NCI-H1092 (cell line): Measurements from ENCODE around the gene DVL2.
A peak's percentile ranks its signal among the peaks of the same experiment; 100 is the strongest.

Source experiments
- DNase-seq: peaks from one replicate; lab custom pipeline; 2025; lab: John Stamatoyannopoulos, UW

DVL2 gene

DNA sequence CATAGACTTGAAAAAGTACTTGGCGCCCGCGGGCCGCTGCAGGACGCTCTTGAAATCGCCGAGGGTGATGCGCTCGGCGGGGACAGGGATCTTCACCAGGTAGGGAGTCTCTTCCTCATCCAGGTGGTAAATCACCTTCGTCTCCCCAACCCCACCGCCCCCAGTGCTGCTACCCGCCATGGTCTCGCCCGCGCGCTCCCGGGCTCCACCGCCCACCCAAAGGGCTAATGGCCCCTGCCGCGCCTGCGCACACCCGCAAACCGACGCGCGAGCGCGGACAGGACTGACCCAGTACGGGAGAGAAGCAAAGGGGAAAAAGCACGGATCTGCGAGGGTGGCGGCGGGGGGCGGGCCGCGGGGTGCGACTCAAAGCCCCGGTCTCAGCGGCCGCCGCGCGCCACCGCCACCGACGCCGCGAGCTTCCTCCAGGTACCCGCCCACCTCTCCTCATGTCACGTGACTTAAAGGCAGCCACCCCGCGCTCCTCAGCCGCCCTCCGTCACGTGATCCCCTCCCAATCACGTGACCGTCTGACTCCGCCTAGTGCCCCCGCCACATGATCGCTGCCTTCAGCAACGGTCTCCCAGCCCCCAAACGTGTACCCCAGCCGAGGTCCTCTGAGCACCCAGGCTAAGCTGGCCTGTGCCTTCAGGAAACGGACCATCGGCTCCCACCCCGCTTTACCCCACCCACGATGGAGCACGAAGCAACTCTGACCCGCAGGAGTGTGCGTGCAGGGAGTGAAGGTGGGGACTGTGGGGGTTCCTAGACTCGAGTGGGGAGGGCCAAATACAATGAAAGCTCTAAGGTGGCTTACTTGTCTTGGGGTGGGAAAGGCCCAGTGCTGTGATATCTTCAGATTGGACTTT lies at the start of gene DVL2:
DVL2 (minus strand) TSS at position 435 of the 869 bp plus-strand sequence; CDS start at position 180, 255 bp downstream.
- peak; percentile 78 for DNase-seq

DNA sequence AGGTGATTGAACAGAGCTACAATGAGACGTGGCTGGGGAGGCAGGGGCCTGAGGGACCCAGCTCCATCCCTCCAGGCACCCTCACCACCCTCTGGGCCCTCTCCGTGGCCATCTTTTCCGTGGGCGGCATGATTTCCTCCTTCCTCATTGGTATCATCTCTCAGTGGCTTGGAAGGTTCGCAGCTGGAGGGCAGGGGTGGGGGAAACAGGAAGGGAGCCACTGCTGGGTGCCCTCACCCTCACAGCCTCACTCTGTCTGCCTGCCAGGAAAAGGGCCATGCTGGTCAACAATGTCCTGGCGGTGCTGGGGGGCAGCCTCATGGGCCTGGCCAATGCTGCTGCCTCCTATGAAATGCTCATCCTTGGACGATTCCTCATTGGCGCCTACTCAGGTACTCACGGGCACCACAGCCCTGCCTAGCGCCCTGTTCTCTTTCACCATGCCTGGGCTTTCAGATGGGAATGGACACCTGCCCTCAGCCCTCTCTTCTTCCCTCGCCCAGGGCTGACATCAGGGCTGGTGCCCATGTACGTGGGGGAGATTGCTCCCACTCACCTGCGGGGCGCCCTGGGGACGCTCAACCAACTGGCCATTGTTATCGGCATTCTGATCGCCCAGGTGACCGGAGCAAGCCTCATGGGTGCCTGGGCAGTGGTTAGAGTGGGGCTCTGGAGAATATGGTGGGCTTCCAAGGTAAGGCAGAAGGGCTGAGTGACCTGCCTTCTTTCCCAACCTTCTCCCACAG lies 49.3 kb upstream of the DVL2 start:
- DNase-seq: no peak

DNA sequence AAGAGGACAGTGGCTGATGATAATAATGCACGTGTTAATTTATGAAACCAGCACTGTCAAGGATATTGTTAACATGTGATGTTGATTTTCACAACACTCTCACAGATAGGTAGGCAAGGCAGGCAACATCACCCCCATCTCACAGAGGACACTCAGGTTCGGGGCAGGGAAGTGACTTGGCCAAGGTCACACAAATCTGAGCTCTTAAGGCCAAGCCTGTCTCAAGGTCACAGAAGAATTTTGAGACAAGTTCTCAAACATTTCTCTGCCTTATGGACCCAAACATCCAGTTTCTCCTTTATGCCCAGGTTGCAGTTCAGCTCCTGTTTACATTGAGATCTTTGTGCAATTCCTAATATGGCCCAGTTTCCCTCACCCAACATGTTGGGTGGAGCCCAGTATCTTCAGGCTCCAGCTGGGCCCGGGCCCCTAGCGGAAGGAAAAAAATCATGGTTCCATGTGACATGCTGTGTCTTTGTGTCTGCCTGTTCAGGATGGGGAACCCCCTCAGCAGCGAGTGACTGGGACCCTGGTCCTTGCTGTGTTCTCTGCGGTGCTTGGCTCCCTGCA lies 48.5 kb upstream of the DVL2 start:
- DNase-seq: no peak

DNA sequence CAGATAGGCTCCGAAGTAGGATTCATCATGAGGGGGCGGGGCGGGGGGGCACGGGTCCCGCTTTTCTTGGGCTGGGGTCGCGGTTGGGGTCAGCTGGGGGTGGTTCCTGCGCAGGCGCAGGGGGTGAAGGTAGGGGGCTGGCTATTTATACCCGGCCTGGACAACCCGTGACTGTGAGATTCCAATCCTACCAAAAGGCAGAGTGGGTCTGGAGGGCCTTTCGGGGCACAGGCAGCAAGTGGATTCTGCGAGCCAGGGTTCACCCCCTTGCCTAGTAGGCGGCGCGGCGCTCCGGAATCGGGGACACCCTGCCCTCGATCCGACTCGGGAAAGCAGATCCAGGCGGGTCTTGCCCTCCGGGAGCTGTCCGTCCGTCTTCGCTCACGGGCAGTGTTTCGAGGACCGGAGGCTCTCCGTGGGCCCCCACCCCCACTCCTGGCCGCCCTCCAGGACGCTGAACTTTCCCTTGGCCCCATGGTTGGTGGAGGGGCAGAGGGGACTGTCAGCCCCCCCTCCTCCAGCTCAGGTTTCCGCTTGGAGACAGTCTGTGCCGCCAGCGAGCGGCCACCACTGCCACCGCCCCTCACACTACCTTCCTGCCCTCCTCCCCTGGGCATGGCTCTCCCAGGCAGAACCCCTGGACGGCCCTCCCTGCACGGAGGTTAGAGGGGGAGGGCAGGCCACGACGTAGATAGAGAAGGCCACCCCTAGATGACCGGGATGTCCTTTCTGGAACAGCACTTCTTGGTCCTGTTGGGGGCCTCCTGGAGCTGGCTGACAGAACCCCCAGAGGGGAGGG lies 47.8 kb upstream of the DVL2 start:
- no peak for DNase-seq

DNA sequence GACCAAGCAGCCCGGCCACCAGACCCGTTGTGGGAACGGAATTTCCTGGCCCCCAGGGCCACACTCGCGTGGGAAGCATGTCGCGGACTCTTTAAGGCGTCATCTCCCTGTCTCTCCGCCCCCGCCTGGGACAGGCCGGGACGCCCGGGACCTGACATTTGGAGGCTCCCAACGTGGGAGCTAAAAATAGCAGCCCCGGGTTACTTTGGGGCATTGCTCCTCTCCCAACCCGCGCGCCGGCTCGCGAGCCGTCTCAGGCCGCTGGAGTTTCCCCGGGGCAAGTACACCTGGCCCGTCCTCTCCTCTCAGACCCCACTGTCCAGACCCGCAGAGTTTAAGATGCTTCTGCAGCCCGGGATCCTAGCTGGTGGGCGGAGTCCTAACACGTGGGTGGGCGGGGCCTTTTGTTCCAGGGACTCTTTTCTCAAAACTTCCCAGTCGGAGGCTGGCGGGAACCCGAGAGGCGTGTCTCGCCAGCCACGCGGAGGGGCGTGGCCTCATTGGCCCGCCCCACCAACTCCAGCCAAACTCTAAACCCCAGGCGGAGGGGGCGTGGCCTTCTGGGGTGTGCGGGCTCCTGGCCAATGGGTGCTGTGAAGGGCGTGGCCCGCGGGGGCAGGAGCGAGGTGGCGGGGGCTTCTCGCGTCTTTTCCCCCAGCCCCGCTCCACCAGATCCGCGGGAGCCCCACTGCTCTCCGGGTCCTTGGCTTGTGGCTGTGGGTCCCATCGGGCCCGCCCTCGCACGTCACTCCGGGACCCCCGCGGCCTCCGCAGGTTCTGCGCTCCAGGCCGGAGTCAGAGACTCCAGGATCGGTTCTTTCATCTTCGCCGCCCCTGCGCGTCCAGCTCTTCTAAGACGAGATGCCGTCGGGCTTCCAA lies 47.0 kb upstream of the DVL2 start, which contains the start of gene SLC2A4:
SLC2A4 (plus strand) TSS at position 645 of the 879 bp plus-strand sequence; CDS start at position 862, 217 bp downstream.
- DNase-seq: no peak

DNA sequence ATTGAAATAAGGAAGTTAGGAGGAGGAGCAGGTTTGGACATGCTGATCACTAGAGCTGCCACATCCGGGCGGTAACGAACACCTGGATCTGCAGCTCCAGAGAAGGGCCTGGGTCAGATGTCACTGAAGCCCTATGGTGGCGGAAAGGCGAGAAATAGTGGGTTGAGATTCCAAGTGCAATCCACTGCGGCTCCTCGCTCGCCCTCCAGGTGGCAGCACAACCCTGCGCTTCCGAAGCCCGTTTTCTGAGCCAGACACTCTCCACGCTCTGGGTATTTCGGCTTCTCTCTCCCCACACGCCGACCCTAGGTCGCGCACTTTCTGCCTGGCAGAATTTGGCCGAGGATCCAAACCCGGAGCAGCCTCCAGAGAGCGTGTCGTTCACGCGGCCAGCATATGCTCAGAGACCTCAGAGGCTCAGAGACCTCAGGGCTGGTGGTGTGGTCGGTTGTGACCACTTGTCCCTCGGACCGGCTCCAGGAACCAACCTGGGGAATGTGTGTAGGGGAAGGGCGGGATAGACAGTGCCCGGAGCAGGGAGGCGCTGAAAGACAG lies 46.3 kb upstream of the DVL2 start:
- peak; percentile 65 for DNase-seq

DNA sequence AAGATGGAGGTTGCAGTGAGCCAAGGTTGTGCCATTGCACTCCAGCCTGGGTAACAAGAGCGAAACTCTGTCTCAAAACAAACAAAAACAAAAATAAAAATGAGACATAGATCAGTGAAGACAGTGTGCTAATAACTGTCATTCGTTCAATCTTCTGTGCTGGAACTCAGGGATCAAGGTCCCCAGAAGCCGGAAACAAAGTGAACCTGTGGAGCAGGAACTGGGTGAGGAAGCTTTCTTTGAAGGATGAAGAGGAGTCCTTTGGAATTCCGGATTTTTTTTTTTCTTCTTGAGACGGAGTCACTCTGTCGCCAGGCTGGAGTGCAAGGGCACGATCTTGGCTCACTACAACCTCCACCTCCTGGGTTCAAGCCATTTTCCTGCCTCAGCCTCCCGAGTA lies 45.1 kb upstream of the DVL2 start:
- DNase-seq: no peak

DNA sequence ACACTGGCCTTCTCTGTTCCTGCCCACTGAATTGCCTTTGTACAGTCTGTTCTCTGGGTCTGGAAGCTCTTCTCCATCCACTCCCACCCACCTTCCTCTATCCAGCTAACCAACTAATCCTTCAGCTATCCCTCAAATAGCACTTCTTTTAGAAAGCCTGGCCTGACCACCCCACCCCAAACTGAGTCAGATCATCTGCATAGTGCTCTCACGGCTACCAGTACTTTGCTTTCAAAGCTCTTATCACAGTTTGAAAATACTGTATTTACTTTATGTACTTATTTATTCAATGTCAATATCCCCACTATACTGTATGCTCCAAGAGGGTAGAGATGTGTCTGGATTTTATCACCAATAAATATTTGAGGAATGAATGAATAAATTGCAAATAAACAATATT lies 32.5 kb upstream of the DVL2 start:
- no peak for DNase-seq

DNA sequence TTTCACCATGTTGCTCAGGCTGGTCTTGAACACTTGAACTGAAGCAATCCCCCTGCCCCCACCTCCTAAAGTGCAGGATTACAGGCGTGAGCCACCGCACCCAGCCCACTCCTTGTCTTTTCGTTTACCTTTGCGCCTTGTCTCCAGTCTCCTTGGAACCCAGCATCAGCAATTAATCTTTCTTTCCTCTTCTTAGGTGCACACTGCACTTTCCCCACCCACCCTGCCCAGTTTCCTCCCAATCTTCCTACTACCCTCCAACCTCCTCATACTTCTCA lies 29.4 kb upstream of the DVL2 start:
- no peak for DNase-seq

DNA sequence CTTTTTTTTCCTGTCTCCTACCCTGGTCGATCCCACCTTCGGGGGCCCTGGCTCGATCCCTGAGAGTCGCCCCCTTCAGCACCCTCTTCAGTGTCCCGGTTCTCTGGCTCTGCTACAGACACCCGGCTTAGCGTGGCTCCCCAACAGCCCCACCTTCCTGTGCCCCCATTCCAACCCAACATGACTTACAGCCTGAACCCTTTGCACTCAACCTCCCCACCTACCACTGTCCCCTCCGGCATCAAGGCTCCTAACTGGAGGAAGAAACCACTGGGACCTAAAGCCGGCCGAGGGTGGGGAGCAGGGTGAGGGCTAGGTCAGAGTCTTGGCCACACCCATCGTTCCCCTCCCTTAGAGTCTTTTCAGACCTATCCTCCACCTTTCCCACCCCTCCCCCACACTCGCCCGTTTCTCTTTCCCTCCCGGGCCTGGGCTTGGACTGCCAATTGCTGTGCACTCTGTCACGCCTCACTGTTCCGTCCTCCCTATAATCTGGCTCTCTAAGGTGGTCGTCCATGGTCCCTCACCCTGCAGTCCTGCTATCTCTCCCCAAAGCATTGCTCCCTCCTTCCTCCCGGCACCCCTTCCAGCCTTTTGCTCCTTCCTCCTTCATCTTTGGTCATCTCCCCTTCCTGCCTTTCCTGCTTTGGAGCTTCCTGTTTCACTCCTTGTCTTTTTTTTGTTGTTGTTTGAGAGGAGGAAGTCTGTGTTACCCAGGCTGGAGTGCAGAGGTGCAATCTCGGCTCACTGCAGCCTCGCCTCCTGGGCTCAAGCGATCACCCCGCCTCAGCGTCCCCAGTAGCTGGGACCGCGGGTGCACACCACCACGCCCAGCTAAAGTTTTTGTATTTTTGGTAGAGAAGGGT lies 28.9 kb upstream of the DVL2 start:
- no peak for DNase-seq

DNA sequence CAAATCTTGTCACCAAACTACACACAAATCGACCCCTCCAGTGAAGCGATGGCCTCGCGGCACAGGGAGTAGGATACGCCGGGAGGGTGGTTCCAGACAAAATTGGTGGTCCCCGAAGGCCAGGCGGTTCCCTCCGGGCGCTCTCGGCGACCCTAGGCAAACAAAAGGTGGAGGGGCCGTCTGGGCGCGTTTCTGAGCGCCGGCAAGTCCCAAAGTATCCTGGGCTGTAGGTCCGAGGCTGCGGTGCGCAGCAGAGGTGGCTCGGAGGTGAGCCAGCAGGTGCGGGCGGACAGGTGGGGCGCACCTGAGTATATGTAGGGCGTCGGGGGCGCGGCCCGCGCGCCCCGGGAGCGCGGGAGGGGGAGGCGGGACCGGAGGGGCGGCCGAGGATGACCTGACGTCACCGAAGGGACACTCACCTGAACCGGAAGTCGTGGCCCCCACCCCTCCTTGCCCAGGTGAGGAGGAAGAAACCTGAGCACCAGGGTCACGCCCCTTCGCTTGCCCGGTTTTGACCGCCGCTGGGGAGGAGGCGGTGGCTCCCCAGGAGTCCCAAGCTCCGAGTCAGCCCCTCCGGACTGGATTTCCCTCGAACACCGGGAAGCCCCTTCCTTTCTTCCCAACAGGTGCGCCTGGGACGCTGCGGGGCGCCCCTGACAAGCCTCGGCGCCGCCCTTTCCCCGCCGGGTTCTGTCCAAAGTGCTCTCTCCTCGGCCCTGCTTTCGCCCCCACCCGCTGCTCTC lies 28.0 kb upstream of the DVL2 start, which contains the start of gene CLDN7:
CLDN7 (minus strand) TSS at position 287 of the 743 bp plus-strand sequence. CDS start 435 bp downstream, outside the sequence.
- no peak for DNase-seq

DNA sequence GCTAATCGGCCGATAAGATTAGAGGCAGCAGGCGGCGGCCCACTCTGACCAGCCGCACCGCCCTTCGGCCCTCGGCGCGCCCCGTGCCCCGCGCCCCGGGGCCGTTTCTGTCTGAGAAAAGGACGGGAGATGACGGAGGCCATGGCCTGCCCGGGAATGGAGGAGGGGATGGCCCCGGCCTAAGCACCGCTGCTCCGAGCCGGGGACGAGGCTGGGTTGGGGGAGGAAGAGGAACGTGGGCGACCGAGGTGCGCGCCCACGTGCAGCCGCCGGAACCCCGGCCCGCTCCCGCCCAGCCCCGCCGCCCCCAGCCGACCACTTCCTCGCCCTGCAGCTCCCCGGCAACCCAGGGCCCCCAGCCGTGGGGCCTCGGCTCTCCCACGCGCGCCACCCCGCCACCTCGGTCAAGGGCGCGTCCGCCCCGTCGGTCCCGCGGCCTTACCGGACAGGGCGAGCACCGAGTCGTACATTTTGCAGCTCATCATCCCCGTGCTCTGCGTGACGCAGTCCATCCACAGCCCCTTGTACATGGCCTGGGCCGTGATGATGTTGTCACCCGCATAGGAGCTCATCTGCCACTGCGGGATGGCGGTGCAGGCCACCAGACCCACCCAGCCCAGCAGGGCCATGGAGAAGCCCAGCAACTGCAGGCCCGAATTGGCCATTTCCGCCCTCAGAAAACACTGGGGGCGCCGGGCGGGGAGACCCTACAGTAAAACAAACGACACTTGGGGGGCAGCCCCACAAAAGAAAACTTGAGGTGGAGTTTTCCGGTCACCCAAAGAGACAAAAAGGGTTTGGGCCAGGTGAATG lies 27.3 kb upstream of the DVL2 start:
- DNase-seq: no peak

DNA sequence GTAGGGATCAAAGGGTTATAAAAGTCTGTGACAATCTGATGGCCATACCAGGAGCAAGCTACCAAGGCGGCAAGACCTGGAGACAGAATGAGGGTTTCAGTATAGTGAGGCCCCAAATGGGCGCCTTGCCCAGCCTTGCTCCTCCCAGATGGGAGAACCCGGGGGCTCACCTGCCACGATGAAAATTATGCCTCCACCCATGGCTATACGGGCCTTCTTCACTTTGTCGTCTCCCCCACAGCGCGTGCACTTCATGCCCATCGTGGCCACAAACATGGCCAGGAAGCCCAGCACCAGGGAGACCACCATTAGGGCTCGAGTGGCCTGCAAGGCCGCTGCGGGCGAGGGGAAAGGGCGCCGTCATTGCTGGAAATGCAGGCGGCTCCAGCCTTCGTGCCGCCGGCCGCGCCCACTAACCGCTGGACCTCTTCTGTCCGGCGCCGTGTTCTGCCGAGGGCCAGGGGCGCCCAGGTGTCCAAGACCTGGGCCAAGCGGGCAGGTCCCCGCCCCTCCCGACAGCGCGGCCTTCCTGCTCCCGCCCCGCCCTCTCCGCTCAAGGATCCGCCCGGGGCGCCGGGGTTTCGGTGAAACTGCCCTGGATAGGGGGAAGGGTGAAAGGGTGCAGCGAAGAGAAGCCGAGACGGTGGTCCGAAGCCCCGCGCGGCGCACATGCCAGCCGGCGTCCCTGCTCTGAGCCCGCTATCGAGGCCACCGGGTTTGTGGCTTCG lies 26.5 kb upstream of the DVL2 start:
- DNase-seq: no peak

DNA sequence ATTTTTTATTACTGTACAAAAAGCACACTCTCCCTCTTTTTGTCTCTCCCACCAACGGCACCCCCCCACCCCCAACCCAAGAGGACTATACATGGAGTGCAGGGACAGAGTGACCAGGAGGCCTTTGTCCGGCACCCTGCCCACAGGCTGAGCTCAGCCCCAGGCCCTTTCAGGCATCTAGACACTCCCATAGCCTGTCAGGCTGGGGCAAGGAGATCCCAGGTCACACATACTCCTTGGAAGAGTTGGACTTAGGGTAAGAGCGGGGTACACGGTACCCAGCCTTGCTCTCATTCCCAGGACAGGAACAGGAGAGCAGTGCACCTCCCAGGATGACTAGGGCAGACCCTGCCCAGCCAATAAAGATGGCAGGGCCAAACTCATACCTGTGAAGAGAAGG lies 25.8 kb upstream of the DVL2 start:
- no peak for DNase-seq

DNA sequence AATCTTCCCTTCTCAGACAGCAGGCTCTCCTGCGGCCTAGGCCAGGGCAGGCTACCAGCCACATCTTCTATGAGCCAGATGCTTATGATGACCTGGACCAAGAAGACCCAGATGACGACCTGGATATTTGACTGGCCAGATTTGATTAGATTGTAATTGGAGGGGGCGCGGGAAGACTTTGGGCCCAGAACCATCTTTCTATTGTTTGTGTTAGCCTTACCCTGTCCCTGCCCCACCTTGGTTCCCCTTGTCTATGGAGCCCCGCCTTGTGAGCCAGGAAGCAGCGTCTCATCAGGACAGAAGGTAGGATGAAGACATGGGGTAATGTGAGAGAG lies 25.2 kb upstream of the DVL2 start:
- no peak for DNase-seq

DNA sequence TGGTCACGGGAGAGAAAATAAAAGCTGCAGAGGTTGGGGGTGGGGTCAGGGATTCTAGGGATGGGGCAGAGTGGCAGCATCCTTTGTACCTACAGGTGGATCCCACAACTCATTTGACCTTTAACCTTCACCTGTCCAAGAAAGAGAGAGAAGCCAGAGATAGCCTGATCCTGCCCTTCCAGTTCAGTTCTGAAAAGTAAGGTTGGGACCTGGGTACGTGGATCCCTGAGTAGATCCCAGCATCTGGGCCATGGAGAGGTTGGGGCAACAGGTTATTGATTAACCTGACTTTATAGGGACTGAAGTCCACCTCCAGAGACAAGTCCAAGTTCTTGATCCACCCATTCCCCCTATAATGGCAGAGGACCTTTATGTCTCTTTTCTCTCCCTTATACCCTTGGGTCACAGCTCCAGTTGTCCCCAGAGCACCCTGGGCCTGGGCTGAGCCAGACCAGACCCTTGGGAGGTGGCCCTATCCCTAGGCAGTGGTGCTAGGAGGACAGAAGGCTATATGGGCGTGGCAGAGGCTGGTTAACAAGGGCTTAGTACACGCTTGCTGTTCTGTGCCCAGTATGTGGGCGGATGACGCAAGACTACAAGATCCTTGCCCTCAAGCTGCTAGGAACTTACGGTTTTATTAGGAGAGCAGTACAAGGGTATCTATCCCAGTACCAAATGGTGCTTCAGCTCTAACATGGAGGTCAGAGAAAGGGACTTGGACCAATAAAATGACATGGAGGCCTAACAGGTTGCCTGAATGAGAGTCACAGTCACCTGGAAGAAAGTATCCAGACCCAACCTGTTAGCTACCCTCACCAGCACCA lies 24.6 kb upstream of the DVL2 start:
- no peak for DNase-seq
